HL-60 (cell line): Measurements from ENCODE around the gene CASQ2.

Experiments
- DNase-seq, 2 experiments: peaks; one replicate each; pipeline ENCODE4 v3.0.0-alpha.2; 2010 to 2020; ENCODE audit warnings: low read depth in 1 of 2, low spot score in 1 of 2
- H3K27ac ChIP-seq: fragments of 250-450 bp; sonication (Bioruptor Pico); replicated peaks from 2 replicates; pipeline ENCODE4 v1.5.1; 2020; ENCODE audit warnings: mild to moderate bottlenecking, moderate library complexity
- H3K27me3 ChIP-seq: fragments of 250-450 bp; sonication (Bioruptor Pico); 2 replicates; pipeline ENCODE4 v1.5.1; 2021; ENCODE audit warnings: mild to moderate bottlenecking, moderate library complexity; ENCODE audit not compliant: insufficient read depth, poor library complexity, severe bottlenecking
- H3K4me3 ChIP-seq: replicated peaks from 2 replicates; pipeline ENCODE4 v1.5.1; 2011; ENCODE audit warnings: mild to moderate bottlenecking, control low read depth, low read length; ENCODE audit not compliant: insufficient read depth
- GABPA ChIP-seq: IDR thresholded peaks from 2 replicates; pipeline ENCODE4 v1.6.1; 2012; ENCODE audit warnings: low read depth
- POLR2AphosphoS5 ChIP-seq: IDR thresholded peaks from 2 replicates; pipeline ENCODE4 v1.6.1; 2012; ENCODE audit warnings: low read depth
- SPI1 ChIP-seq: IDR thresholded peaks from 2 replicates; pipeline ENCODE4 v1.6.1; 2012; ENCODE audit warnings: low read depth, mild to moderate bottlenecking, borderline replicate concordance
- TF ChIP-seq, protein P1 (sequence below): IDR thresholded peaks from one replicate; pipeline ENCODE4 v1.5.1; 2011; ENCODE audit warnings: low read length, control low read depth, inconsistent platforms; ENCODE audit not compliant: insufficient read depth
- TF ChIP-seq, protein P2 (sequence below): IDR thresholded peaks from 2 replicates; pipeline ENCODE4 v1.6.1; 2012; ENCODE audit warnings: low read depth; ENCODE audit not compliant: insufficient replicate concordance

The CASQ2 gene

DNA sequence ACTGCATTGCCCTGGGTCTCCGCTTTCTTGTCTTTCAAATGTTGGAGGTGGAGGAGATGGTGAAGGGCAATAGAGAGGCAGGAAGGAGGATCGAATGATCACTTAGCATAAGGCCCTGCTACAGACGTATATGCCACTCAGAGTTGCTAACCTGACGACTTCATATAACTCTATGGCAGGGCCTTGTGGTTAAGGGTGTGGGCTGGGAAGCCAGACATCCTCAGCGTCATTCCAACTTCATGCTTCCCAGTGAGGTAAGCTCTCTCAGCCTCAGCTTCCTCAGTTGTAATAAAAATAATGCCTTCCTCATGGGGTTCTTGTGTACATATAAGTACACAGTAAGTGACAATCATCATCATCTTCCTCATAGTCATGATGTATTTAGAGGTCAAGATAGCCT is 54.6 kb downstream of the CASQ2 start:
- no peak overlapping the region for H3K27ac ChIP-seq
- peaks cover 2% of the 10 kb centered on the region for H3K27me3 ChIP-seq
- no peak overlapping the region for H3K4me3 ChIP-seq
- TF ChIP-seq, protein P1, sequence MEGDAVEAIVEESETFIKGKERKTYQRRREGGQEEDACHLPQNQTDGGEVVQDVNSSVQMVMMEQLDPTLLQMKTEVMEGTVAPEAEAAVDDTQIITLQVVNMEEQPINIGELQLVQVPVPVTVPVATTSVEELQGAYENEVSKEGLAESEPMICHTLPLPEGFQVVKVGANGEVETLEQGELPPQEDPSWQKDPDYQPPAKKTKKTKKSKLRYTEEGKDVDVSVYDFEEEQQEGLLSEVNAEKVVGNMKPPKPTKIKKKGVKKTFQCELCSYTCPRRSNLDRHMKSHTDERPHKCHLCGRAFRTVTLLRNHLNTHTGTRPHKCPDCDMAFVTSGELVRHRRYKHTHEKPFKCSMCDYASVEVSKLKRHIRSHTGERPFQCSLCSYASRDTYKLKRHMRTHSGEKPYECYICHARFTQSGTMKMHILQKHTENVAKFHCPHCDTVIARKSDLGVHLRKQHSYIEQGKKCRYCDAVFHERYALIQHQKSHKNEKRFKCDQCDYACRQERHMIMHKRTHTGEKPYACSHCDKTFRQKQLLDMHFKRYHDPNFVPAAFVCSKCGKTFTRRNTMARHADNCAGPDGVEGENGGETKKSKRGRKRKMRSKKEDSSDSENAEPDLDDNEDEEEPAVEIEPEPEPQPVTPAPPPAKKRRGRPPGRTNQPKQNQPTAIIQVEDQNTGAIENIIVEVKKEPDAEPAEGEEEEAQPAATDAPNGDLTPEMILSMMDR: no peak
- TF ChIP-seq POLR2AphosphoS5 (no peak), GABPA (no peak), SPI1 (no peak)
- TF ChIP-seq, protein P2, sequence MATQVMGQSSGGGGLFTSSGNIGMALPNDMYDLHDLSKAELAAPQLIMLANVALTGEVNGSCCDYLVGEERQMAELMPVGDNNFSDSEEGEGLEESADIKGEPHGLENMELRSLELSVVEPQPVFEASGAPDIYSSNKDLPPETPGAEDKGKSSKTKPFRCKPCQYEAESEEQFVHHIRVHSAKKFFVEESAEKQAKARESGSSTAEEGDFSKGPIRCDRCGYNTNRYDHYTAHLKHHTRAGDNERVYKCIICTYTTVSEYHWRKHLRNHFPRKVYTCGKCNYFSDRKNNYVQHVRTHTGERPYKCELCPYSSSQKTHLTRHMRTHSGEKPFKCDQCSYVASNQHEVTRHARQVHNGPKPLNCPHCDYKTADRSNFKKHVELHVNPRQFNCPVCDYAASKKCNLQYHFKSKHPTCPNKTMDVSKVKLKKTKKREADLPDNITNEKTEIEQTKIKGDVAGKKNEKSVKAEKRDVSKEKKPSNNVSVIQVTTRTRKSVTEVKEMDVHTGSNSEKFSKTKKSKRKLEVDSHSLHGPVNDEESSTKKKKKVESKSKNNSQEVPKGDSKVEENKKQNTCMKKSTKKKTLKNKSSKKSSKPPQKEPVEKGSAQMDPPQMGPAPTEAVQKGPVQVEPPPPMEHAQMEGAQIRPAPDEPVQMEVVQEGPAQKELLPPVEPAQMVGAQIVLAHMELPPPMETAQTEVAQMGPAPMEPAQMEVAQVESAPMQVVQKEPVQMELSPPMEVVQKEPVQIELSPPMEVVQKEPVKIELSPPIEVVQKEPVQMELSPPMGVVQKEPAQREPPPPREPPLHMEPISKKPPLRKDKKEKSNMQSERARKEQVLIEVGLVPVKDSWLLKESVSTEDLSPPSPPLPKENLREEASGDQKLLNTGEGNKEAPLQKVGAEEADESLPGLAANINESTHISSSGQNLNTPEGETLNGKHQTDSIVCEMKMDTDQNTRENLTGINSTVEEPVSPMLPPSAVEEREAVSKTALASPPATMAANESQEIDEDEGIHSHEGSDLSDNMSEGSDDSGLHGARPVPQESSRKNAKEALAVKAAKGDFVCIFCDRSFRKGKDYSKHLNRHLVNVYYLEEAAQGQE: no peak
- no peak for DNase-seq

DNA sequence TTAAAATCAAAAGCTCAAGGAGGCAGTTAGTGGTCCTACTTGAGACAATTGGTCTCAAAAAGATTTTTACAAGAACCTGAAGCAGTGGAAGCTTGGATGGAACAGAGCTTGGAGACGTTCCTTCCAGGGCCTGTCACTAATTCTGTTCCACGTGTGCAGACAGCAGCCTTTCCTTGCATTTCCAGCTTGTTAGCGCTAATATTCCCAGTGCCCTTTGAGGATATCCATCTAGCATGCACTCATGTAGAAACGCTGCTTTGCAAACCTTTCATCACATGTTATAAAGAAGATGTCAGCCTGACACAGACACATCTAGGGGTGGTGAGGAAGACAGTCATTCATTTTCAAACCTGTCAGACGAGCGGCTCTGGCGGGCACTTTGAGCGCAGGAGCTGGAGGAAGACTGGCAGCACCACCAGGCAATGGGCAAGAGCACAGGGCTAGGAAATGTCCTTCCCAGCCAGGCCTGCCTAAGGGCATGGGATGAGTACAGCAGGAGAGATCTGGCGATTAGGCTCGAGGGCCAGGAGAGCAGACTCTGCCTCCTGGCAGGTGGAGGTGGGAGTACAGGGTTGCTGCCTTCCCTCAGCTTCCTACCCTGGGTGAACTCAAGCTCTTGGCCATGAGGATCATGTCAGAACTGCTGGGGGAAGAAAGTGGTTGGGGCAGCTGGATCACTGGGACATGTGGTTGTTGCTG is 55.5 kb downstream of the CASQ2 start:
- no peak for TF ChIP-seq GABPA
- TF ChIP-seq, protein P2: no peak
- TF ChIP-seq POLR2AphosphoS5: no peak
- TF ChIP-seq, protein P1: no peak
- no peak for TF ChIP-seq SPI1
- Histone ChIP-seq H3K27me3 (peaks cover 2% of the 10 kb centered on the region), H3K4me3 (no peak overlapping the region), H3K27ac (no peak overlapping the region)
- no peak for DNase-seq

DNA sequence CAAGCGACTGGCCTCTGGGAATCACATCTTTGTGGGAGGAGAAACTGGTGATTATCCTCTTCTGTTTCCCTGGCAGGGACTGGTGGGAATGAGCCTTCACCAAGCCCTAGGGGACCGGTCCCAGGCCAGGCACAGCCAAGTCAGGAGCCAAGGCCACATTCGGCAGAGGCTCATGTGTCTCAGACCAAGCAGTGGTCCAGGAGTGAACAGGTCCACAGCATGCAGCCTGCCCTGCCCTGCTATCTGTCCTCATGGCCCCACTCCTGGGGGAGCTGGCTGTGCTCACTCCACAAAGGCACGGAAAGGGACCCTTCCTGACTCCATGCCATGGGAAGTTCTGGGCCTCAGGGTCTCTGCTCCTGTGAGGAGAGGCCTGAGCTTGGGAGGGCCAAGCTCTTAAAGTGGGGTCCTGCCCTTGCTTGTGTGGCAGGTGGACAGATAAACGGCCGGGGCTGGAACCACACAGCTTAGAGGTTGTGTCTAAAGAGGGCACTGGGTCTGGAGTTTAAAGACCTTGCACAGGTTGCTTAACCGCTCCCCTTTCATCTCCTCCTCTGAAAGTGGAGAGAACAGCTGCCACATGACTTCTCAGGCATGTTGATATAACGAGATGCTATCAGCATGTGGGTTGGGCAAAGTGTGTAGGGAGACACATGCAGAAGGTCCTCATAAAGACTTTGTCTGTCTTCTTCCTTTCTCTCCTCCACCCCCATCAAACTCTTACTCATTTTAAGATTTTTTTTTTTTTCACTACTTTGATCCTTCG is 57.5 kb downstream of the CASQ2 start:
- Histone ChIP-seq H3K27ac (no peak overlapping the region), H3K4me3 (no peak overlapping the region), H3K27me3 (peaks cover under 1% of the 10 kb centered on the region)
- no peak for DNase-seq
- TF ChIP-seq POLR2AphosphoS5: no peak
- no peak for TF ChIP-seq SPI1
- TF ChIP-seq, protein P2: no peak
- TF ChIP-seq, protein P1: no peak
- TF ChIP-seq GABPA: no peak
